GM12878 (cell line): ENCODE data around the gene TXNDC12. TPM values are rescaled to one million over a fixed set of nuclear protein-coding genes. Genes with fewer than 3 reads are reported as not detected.

Experiments
- ATAC-seq: fragments of 200-7000 bp; cut with Tn5 transposase; 3 replicates; pipeline ENCODE4 v1.9.1; 2020; ENCODE audit warnings: mild to moderate bottlenecking, moderate library complexity
- BruUV-seq: library from RNA; stranded (reverse); fragments of 400-500 nt; replicated peaks from 2 replicates; lab custom pipeline; 2021; lab: Mats Ljungman, UMichigan
- CTCF ChIA-PET: fragments of 300-600 bp; sonication (Branson Sonifier 250); formaldehyde crosslinking; extraction: SDS; loops from one replicate; lab custom pipeline; 2021; ENCODE audit warnings: inconsistent platforms; lab: Yijun Ruan, JAX
- POLR2A ChIA-PET: fragments of 350-600 bp; formaldehyde crosslinking; extraction: SDS; loops from one replicate; lab custom pipeline; 2021; ENCODE audit warnings: inconsistent platforms; lab: Charles Lee
- RAD21 ChIA-PET: fragments of 300-600 bp; sonication (Branson Sonifier 250); formaldehyde crosslinking; loops from one replicate; lab custom pipeline; 2023; ENCODE audit warnings: antibody characterized with exemption; ENCODE audit not compliant: unreplicated experiment; lab: Charles Lee
- SMC1A ChIA-PET: fragments of 300-600 bp; sonication (Branson Sonifier 250); formaldehyde crosslinking; loops from one replicate; lab custom pipeline; 2023; ENCODE audit not compliant: unreplicated experiment, uncharacterized antibody; lab: Charles Lee
- DNase-seq: peaks from one replicate; pipeline ENCODE4 v3.0.0-alpha.2; 2011; ENCODE audit warnings: low read depth, low spot score
- FAIRE-seq: peaks from 3 replicates; lab custom pipeline; 2011; peaks lifted over from hg19 to GRCh38; lab: Jason Lieb, UNC
- H2AFZ ChIP-seq: 2 replicates; pipeline ENCODE4 v1.6.0; 2011; ENCODE audit warnings: low read depth, low read length, control low read depth; ENCODE audit not compliant: control insufficient read depth
- H3K27ac ChIP-seq: 2 replicates; pipeline ENCODE4 v1.5.1; 2011; ENCODE audit warnings: control low read depth; ENCODE audit not compliant: control insufficient read depth, insufficient read depth
- H3K27me3 ChIP-seq, 2 experiments: replicated peaks in 1 of 2; 2 replicates each; pipeline versions ENCODE4 v1.6.0 to v1.6.1; 2011; ENCODE audit warnings: low read length in 1 of 2; ENCODE audit not compliant: control insufficient read depth in 2 of 2, insufficient read depth in 2 of 2
- H3K36me3 ChIP-seq, 2 experiments: 2 replicates each; pipeline ENCODE4 v1.5.1; 2011; ENCODE audit warnings: low read length in 1 of 2; ENCODE audit not compliant: control insufficient read depth in 2 of 2, insufficient read depth in 2 of 2
- H3K4me1 ChIP-seq: 2 replicates; pipeline ENCODE4 v1.6.1; 2011; ENCODE audit warnings: mild to moderate bottlenecking, low read length, moderate library complexity, mixed read lengths; ENCODE audit not compliant: control insufficient read depth, insufficient read depth
- H3K4me2 ChIP-seq: 2 replicates; pipeline ENCODE4 v1.6.0; 2011; ENCODE audit warnings: control low read depth; ENCODE audit not compliant: control insufficient read depth, insufficient read depth
- H3K4me3 ChIP-seq: fragments of 200-600 bp; sonication (generic); 2 replicates; pipeline ENCODE4 v1.5.1; 2016
- H3K79me2 ChIP-seq: 2 replicates; pipeline ENCODE4 v1.6.0; 2011; ENCODE audit warnings: low read length; ENCODE audit not compliant: control insufficient read depth, insufficient read depth
- H3K9ac ChIP-seq: 2 replicates; pipeline ENCODE4 v1.8.0; 2011; ENCODE audit warnings: low read length, control low read depth, mixed read lengths; ENCODE audit not compliant: control insufficient read depth, insufficient read depth
- H3K9me3 ChIP-seq: replicated peaks from 3 replicates; pipeline ENCODE4 v1.5.1; 2011; ENCODE audit warnings: mild to moderate bottlenecking, low read length; ENCODE audit not compliant: control insufficient read depth, insufficient read depth
- H4K20me1 ChIP-seq: 2 replicates; pipeline ENCODE4 v1.6.0; 2011; ENCODE audit not compliant: control insufficient read depth, insufficient read depth
- BACH1 ChIP-seq: fragments of 450-650 bp; IDR thresholded peaks from 2 replicates; pipeline ENCODE4 v1.6.1; 2017; ENCODE audit warnings: mild to moderate bottlenecking, borderline replicate concordance
- CREM ChIP-seq: IDR thresholded peaks from 2 replicates; pipeline ENCODE4 v1.6.1; 2014; ENCODE audit warnings: antibody characterized with exemption, low read depth
- EP300 ChIP-seq, 2 experiments: fragments of 150-350 bp in 1 of 2; IDR thresholded peaks; 2 replicates each; pipeline ENCODE4 v1.6.1; 2011 to 2012; ENCODE audit warnings: low read depth in 2 of 2, low read length in 2 of 2, borderline replicate concordance in 1 of 2, improper control_type of control experiment in 1 of 2, inconsistent platforms in 1 of 2; ENCODE audit not compliant: control insufficient read depth in 1 of 2
- HSF1 ChIP-seq: fragments of 150-350 bp; IDR thresholded peaks from 2 replicates; pipeline ENCODE4 v1.6.1; 2014; ENCODE audit warnings: mild to moderate bottlenecking, low read depth, low read length
- KAT2A ChIP-seq: conservative IDR thresholded peaks from 2 replicates; pipeline ENCODE4 v1.6.1; 2011; ENCODE audit warnings: low read depth, low read length; ENCODE audit not compliant: control insufficient read depth
- MYB ChIP-seq: fragments of 150-350 bp; IDR thresholded peaks from 2 replicates; pipeline ENCODE4 v1.6.1; 2014; ENCODE audit warnings: mild to moderate bottlenecking, low read depth, low read length, borderline replicate concordance
- MYC ChIP-seq: IDR thresholded peaks from 2 replicates; pipeline ENCODE4 v1.6.1; 2011; ENCODE audit warnings: mild to moderate bottlenecking, low read length, moderate library complexity, inconsistent platforms; ENCODE audit not compliant: insufficient read depth, insufficient replicate concordance, insufficient read length, severe bottlenecking
- NR2C1 ChIP-seq: fragments of 450-650 bp; IDR thresholded peaks from 2 replicates; pipeline ENCODE4 v1.6.1; 2017; ENCODE audit warnings: antibody characterized with exemption, mild to moderate bottlenecking, moderate library complexity
- NR2C2 ChIP-seq: IDR thresholded peaks from 2 replicates; pipeline ENCODE4 v1.6.1; 2011; ENCODE audit warnings: borderline replicate concordance, low read depth; ENCODE audit not compliant: control insufficient read depth, insufficient read length
- RUNX3 ChIP-seq: IDR thresholded peaks from 2 replicates; pipeline ENCODE4 v1.6.1; 2012; ENCODE audit warnings: low read length, inconsistent platforms
- SMAD1 ChIP-seq: fragments of 450-650 bp; IDR thresholded peaks from 2 replicates; pipeline ENCODE4 v1.6.1; 2018; ENCODE audit warnings: mild to moderate bottlenecking, low read depth; ENCODE audit not compliant: partially characterized antibody
- STAT1 ChIP-seq: fragments of 450-650 bp; conservative IDR thresholded peaks from 2 replicates; pipeline ENCODE4 v1.6.1; 2014; ENCODE audit warnings: antibody characterized with exemption, mild to moderate bottlenecking
- TAF1 ChIP-seq: IDR thresholded peaks from 2 replicates; pipeline ENCODE4 v1.6.1; 2011; ENCODE audit warnings: mild to moderate bottlenecking, low read depth, low read length, borderline replicate concordance
- TBL1XR1 ChIP-seq: IDR thresholded peaks from 2 replicates; pipeline ENCODE4 v1.6.1; 2012; ENCODE audit warnings: low read depth, low read length, improper control_type of control experiment
- TCF7 ChIP-seq: IDR thresholded peaks from 2 replicates; pipeline ENCODE4 v1.6.1; 2014; ENCODE audit warnings: antibody characterized with exemption, borderline replicate concordance
- USF2 ChIP-seq: IDR thresholded peaks from 2 replicates; pipeline ENCODE4 v1.6.1; 2011; ENCODE audit warnings: low read depth, low read length, improper control_type of control experiment, borderline replicate concordance
- ZNF217 ChIP-seq: fragments of 450-650 bp; IDR thresholded peaks from 2 replicates; pipeline ENCODE4 v1.6.1; 2017; ENCODE audit warnings: antibody characterized with exemption, mild to moderate bottlenecking
- ZNF687 ChIP-seq: fragments of 450-650 bp; IDR thresholded peaks from 2 replicates; pipeline ENCODE4 v1.6.1; 2017; ENCODE audit warnings: mild to moderate bottlenecking, moderate library complexity
- WGBS: methylation state at CpG from one replicate; pipeline ENCODE4 v1.1.6; 2016; ENCODE audit warnings: low lambda C conversion rate; ENCODE audit not compliant: insufficient replicate concordance, insufficient coverage; ENCODE audit errors: missing lambda C conversion rate; 5-methylcytosine and 5-hydroxymethylcytosine counted together
- in situ Hi-C: fragments of 300-500 bp; cut with MboI; formaldehyde crosslinking; loops from 9 replicates; pipeline ENCODE4 v1.14.3; 2018; ENCODE audit warnings: mixed read lengths
- intact Hi-C: fragments of 100-400 bp; cut with micrococcal nuclease; formaldehyde crosslinking; loops from one replicate; pipeline ENCODE4 v1.14.2; 2022; ENCODE audit not compliant: unreplicated experiment
- polyA plus RNA-seq, 11 experiments: library from polyadenylated mRNA; depleted of rRNA in 4 of 11; unstranded in 6 of 11; stranded (reverse) in 5 of 11; fragments of >200 nt; fragmentation: Nextera tagmentation in 4 of 11; fragmentation: Illumina TruSeq in 1 of 11; extraction: Ambion mirVana in 4 of 11; extraction: Trizol in 1 of 11; gene quantifications; 1 replicate in 1 of 11; 2 replicates in 10 of 11; pipeline versions ENCODE4 v1.2.1 to v1.2.3, GENCODE V29; 2011 to 2016; ENCODE audit warnings: inconsistent platforms in 2 of 11, missing spikeins in 2 of 11, low read depth in 1 of 11
- total RNA-seq, 4 experiments: library from RNA; depleted of rRNA in 3 of 4; stranded (reverse); fragments of >200 nt in 3 of 4; fragmentation: Illumina TruSeq in 1 of 4; extraction: Trizol in 1 of 4; gene quantifications; 2 replicates each; pipeline versions ENCODE4 v1.2.1 to v1.2.3, GENCODE V29; 2013 to 2021

The TXNDC12 gene
- total and polyA plus RNA-seq, 10 of the 15 experiments (the other 5 are each of a cell fraction or from before 2014, with no cell fraction given): 6.7 to 41.7 (median 17.7) TPM

GRCh38 chr1:51986718-51987117 is 68.3 kb downstream of the TXNDC12 start:
- ATAC-seq (no peak), FAIRE-seq (no peak)
- no peak overlapping the region for H2AFZ ChIP-seq
- no peak for TF ChIP-seq STAT1
- TF ChIP-seq SMAD1: no peak
- TF ChIP-seq RUNX3: no peak
- TF ChIP-seq ZNF687: no peak
- TF ChIP-seq TAF1: no peak
- TF ChIP-seq KAT2A: no peak
- TF ChIP-seq NR2C2: no peak
- TF ChIP-seq HSF1: no peak
- TF ChIP-seq TBL1XR1: no peak
- TF ChIP-seq ZNF217: no peak
- TF ChIP-seq BACH1: no peak
- no peak for TF ChIP-seq MYB
- TF ChIP-seq EP300 (IDR thresholded peaks at IDR 0.05; ENCODE audit: borderline replicate concordance in 1 of 2, control insufficient read depth in 1 of 2, low read depth in 2 of 2, low read length in 2 of 2): no peak
- TF ChIP-seq USF2: no peak
- no peak for TF ChIP-seq CREM
- no peak for TF ChIP-seq MYC
- TF ChIP-seq TCF7: no peak
- no peak for TF ChIP-seq NR2C1

More at GRCh38 chr1:51986718-51987117, 68.3 kb downstream of the TXNDC12 start:
- no peak overlapping the region for H3K27ac ChIP-seq
- H3K9ac ChIP-seq: no peak overlapping the region
- ChIA-PET POLR2A (interaction anchor here (1.1 kb wide), 1 partner anchor 31 kb away, joined by 3 read pairs; no protein-coding TSS in a partner anchor), CTCF (interaction anchor here (1.2 to 3.6 kb wide), 3 partner anchors 10 to 89 kb away, joined by 3 to 15 read pairs (median 5); no protein-coding TSS in a partner anchor), SMC1A (interaction anchor here (0.9 to 1.7 kb wide), 3 partner anchors 10 to 90 kb away, joined by 3 to 6 read pairs (median 5); no protein-coding TSS in a partner anchor), RAD21 (interaction anchor here (1.0 to 2.0 kb wide), 4 partner anchors 11 to 90 kb away, joined by 3 to 8 read pairs (median 4); no protein-coding TSS in a partner anchor)
- peaks cover 0 to under 1% of the 10 kb centered on the region in 2 experiments; a peak in 2 of 4 replicates for H3K27me3 ChIP-seq
- no peaks in the 10 kb centered on the region for H3K4me1 ChIP-seq
- DNase-seq: no peak
- BruUV-seq: no TSS peak
- intact Hi-C loops: no loop called here
- no peaks in the 10 kb centered on the region for H3K79me2 ChIP-seq
- in situ Hi-C loops: no loop called here
- no peaks in the 10 kb centered on the region for H4K20me1 ChIP-seq
- H3K36me3 ChIP-seq: no peaks in the 10 kb centered on the region
- H3K4me2 ChIP-seq: no peak overlapping the region
- no peak overlapping the region for H3K4me3 ChIP-seq
- WGBS: 66% methylated on average over 4 of the region's 4 CpGs
- H3K9me3 ChIP-seq: no peaks in the 10 kb centered on the region
